ENCODE measurements around the gene HNRNPUL1. TPM values are rescaled to one million over a fixed set of nuclear protein-coding genes. Genes with fewer than 3 reads are reported as not detected.

The HNRNPUL1 gene
- 100 to 1,000 TPM; 255 to 259 TPM for total RNA-seq

DNA sequence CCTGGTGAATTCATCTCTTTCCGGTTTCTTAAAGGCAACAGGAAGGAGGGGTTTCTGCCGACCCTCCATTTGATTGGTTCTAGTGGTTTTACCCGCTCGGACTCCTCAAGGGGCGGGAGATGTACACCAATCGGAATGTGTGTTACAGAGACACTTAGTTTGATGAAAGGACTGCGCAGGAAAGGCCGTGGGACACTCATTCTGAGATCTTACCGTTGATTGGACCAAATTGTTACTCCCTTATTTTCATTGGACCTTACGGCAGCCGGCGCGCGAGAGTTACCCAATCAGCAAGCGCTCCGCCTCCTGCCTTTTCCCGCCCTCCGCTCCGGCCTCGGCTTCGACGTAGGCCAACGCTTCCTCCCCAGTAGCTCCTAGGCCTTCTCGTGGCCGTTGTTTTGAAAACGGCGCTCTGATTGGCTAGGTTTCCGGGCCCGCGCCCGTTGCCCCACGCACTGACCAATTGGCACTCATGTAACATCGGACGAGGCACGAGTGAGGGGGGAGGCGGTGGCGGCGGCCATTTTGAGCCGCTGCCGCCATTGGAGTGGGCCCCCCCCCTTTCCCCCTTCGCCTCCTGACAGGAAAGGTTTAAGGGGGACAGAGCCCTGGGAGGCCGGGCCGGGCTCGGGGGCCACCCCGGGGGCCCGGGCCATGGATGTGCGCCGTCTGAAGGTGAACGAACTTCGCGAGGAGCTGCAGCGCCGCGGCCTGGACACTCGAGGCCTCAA lies at the start of gene HNRNPUL1:
Gene HNRNPUL1, plus strand, starts transcription at position 523 of the 731 bp plus-strand sequence. Its CDS starts 132 bp downstream, at position 655.
- Mint-ChIP-seq H3K4me3 (peak within 1 kb of the TSS; percentile 94), H3K36me3 (peaks cover 25% of the 10 kb centered on the region), H3K27ac (peak within 1 kb of the TSS; percentile 100), H3K9me3 (no peaks in the 10 kb centered on the region), H3K4me1 (peaks cover 45% of the 10 kb centered on the region), H3K27me3 (no peaks in the 10 kb centered on the region)
- peak; percentile 98 for DNase-seq

DNA sequence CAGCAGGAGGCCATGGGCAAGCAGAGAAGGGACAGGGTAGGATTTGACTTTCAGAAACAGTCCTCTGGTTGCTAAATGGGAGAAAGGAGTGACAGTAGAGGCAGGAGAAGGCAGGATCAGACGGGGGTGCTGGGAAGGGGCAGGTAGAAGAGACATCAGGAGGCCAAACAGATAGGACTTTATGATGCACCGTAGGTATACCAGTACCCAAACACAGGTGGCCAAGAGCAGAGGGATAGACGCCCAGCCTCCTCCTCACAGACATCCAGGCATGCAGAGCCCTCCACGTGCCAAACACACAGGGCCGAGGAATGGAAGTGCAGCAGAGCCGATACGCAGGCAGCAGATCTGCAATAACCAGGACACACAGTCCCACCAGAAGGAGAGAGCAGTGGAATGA lies 46.4 kb upstream of the HNRNPUL1 start:
- no peaks in the 10 kb centered on the region for H3K36me3 Mint-ChIP-seq
- H3K27me3 Mint-ChIP-seq, result peaks cover 54% of the 10 kb centered on the region
- H3K4me3 Mint-ChIP-seq, result no peak overlapping the region
- no peak overlapping the region for H3K27ac Mint-ChIP-seq
- peaks cover 3% of the 10 kb centered on the region for H3K4me1 Mint-ChIP-seq
- H3K9me3 Mint-ChIP-seq, result no peaks in the 10 kb centered on the region
- DNase-seq, result no peak

DNA sequence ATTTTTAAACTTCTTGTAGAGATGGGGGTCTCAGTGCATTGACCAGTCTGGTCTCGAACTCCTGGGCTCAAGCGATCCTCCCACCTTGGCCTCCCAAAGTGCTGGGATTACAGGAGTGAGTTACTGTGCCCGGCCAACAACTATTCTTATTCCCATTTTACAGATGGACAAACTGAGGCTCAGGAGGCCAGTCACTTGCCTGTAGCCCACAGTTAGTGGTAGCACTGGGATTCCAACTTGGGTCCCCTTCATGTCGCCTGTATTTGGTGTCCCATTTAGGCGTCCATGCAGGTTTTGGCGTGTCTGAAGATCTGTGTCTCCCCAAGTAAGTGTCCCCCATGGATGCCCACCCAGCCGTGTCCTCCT lies 45.9 kb upstream of the HNRNPUL1 start:
- no peak for DNase-seq
- Mint-ChIP-seq H3K27ac (no peak overlapping the region), H3K9me3 (no peaks in the 10 kb centered on the region), H3K4me3 (no peak overlapping the region), H3K4me1 (peaks cover 3% of the 10 kb centered on the region), H3K36me3 (no peaks in the 10 kb centered on the region), H3K27me3 (peaks cover 59% of the 10 kb centered on the region)

DNA sequence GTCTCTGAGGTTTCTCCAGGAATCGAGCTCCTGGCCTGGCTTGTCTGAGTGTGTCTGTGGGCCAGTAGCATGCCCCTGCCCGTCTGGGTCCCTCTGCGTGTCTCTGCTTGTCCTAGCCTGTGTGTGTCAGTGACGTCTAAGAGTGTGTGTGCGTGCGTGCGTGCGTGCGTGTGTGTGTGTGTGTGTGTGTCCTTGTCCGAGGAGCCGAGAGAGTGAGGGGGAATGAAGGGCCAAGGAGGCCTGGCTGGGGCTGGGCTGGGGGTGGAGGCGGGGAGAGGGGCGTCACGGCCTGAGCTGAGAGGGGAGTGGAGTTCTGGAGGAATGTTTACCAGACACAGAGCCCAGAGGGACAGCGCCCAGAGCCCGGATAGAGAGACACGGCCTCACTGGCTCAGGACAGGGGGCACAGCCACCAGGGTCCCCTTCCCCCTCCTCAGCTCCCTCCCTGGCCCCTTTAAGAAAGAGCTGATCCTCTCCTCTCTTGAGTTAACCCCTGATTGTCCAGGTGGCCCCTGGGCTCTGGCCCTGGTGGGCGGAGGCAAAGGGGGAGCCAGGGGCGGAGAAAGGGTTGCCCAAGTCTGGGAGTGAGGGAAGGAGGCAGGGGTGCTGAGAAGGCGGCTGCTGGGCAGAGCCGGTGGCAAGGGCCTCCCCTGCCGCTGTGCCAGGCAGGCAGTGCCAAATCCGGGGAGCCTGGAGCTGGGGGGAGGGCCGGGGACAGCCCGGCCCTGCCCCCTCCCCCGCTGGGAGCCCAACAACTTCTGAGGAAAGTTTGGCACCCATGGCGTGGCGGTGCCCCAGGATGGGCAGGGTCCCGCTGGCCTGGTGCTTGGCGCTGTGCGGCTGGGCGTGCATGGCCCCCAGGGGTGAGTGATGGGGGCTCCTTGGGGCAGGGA lies 45.3 kb upstream of the HNRNPUL1 start, which contains the start of gene AXL:
Gene AXL, plus strand, starts transcription at position 609 of the 893 bp plus-strand sequence. Its CDS starts 170 bp downstream, at position 779.
- no peaks in the 10 kb centered on the region for H3K36me3 Mint-ChIP-seq
- H3K4me3 Mint-ChIP-seq, result no peak within 1 kb of the TSS
- H3K27me3 Mint-ChIP-seq, result peaks cover 60% of the 10 kb centered on the region
- DNase-seq, result no peak
- no peak within 1 kb of the TSS for H3K27ac Mint-ChIP-seq
- peaks cover 6% of the 10 kb centered on the region for H3K4me1 Mint-ChIP-seq
- H3K9me3 Mint-ChIP-seq, result no peaks in the 10 kb centered on the region

DNA sequence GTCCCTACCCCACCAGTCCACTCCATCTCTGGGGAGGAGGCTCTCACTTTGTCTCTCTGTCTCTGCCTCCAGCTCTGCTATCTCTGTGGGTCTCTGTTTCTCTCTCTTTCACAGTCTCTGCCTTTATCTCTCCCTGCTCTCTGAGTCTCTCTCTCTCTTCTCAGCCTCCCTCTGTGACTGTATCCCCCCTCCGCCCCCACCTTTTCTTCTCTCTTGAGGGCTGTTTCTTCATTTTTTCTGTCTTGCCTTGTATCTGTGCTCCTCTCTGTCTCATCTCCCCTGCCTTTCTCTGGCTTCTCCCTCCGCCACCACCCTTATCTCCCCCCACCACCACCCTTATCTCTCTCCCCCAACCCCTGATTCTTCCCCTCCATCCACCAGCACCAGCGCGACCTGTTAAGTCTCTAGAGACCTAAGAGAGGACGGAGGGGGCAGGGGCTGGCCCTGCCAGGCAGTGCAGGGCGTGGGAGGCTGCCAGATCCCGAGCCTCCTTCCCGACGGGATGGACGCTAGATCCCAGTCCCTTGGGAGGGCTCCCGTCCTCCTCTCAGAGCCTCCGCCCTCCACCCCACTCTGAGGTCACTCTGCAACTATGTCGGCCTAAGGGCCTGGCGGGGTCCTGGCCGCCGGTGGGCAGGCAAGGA lies 44.1 kb upstream of the HNRNPUL1 start:
- Mint-ChIP-seq H3K36me3 (no peaks in the 10 kb centered on the region), H3K4me3 (no peak overlapping the region), H3K27ac (no peak overlapping the region), H3K27me3 (peaks cover 60% of the 10 kb centered on the region), H3K4me1 (peaks cover 8% of the 10 kb centered on the region), H3K9me3 (no peaks in the 10 kb centered on the region)
- DNase-seq, result no peak

DNA sequence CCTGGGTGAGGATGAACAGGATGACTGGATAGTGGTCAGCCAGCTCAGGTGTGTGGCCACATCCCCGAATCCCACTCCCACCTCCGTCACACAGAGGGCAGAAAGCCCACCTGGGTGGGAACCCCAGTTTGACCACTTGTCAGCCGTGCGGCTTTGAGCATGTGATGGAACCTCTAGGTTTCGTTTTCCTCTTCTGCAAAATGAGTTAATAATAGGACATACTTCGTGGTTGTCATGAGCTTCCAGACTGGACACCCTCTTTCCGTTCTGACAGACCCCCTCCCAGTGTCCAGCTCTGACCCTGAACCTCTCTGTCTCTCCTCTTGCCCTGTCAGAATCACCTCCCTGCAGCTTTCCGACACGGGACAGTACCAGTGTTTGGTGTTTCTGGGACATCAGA lies 43.4 kb upstream of the HNRNPUL1 start:
- H3K4me1 Mint-ChIP-seq, result peaks cover 13% of the 10 kb centered on the region
- H3K27ac Mint-ChIP-seq, result no peak overlapping the region
- H3K9me3 Mint-ChIP-seq, result no peaks in the 10 kb centered on the region
- peaks cover 1% of the 10 kb centered on the region for H3K36me3 Mint-ChIP-seq
- peaks cover 66% of the 10 kb centered on the region for H3K27me3 Mint-ChIP-seq
- no peak overlapping the region for H3K4me3 Mint-ChIP-seq
- no peak for DNase-seq

DNA sequence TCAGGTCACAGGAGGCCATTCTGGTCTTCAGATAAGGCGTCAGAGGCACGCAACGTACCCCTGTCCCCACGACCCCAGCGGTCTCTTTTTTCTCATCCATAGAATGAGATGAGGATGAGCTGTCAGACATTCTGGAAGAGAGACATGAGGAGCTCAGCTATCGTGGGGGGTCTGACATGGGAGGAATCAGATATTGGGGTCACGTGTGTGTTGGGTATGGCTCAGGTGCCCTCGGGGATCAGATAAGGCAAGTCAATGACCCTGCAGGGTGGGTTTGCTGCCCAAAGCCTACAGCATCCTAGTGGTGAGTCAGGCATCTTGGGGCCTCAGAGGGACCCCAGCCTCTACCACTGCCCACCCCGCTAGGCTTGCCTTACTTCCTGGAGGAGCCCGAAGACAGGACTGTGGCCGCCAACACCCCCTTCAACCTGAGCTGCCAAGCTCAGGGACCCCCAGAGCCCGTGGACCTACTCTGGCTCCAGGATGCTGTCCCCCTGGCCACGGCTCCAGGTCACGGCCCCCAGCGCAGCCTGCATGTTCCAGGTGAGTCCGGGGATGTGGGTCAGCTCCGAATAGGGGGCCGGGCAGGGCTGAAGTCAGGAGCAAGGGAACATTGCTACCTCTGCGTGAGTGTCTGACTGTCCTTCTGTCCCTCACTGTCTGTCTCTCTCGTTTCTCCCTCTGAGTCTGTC lies 42.5 kb upstream of the HNRNPUL1 start:
- Mint-ChIP-seq H3K9me3 (no peaks in the 10 kb centered on the region), H3K36me3 (peaks cover 1% of the 10 kb centered on the region), H3K4me1 (peaks cover 16% of the 10 kb centered on the region), H3K4me3 (no peak overlapping the region), H3K27ac (no peak overlapping the region), H3K27me3 (peaks cover 64% of the 10 kb centered on the region)
- no peak for DNase-seq

DNA sequence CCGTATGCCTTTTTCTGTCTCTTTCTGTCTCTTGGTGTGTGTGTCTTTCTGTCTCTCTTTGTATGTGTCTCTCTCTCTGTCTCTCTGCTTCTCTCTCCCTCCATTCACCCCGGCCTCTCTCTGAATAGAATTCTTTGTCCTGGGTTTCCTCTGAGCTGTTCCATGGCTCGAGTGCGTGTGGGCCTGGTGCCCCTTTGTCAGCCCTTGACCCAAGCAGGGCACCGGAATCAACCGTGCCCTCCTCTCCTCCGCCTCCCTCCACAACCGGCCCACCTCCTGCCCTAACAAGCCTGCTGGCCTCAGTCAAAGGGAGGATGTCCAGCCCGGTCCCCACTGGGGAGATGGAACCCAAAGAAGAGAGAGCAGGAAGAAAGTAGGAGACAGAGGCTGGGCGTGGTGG lies 41.9 kb upstream of the HNRNPUL1 start:
- peaks cover 1% of the 10 kb centered on the region for H3K36me3 Mint-ChIP-seq
- peaks cover 21% of the 10 kb centered on the region for H3K4me1 Mint-ChIP-seq
- H3K9me3 Mint-ChIP-seq, result no peaks in the 10 kb centered on the region
- DNase-seq, result no peak
- H3K27ac Mint-ChIP-seq, result no peak overlapping the region
- H3K4me3 Mint-ChIP-seq, result no peak overlapping the region
- peaks cover 60% of the 10 kb centered on the region for H3K27me3 Mint-ChIP-seq

DNA sequence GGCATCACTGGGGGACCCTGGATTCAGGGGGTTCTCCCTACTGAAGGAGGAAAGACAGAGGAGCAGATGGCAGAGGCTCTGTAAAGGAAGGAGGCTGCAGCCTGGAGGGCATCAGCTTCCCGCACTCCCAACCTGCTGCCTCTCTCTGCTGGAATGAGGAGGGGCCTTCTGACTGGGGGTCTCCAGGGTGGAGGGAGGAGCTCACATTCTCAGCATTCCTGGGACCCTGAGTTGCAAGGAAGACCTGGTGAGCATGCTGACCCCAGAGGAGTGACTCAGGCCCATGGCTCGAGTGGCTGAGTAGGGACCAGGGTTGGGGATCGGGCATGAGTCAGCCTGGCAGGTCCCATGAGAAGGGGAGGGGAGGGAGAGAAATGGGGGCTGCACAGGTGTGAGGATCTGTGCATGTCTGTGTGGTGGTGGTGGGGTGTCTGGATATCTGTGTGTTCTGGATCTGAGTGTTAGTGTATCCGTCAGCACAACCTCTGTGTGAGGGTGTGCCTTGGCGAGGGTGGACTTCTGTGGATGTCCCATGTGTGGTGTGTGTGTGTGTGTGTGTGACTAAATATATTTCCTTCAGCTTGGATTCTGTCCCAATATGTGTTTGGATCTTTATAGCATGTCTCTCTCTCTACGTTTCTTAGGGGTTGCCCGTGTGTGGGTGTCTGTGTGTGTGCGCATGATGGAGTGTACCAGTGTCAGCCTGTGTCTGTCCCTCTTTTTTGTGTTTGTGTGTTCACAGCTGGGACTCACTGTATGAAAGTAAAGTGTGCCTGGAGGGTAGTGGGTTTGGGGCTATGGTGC lies 40.5 kb upstream of the HNRNPUL1 start:
- Mint-ChIP-seq H3K36me3 (peaks cover 1% of the 10 kb centered on the region), H3K4me1 (peaks cover 23% of the 10 kb centered on the region), H3K9me3 (no peaks in the 10 kb centered on the region), H3K27me3 (peaks cover 51% of the 10 kb centered on the region), H3K27ac (peak overlapping the region; percentile 8), H3K4me3 (no peak overlapping the region)
- DNase-seq, result peak; percentile 12

DNA sequence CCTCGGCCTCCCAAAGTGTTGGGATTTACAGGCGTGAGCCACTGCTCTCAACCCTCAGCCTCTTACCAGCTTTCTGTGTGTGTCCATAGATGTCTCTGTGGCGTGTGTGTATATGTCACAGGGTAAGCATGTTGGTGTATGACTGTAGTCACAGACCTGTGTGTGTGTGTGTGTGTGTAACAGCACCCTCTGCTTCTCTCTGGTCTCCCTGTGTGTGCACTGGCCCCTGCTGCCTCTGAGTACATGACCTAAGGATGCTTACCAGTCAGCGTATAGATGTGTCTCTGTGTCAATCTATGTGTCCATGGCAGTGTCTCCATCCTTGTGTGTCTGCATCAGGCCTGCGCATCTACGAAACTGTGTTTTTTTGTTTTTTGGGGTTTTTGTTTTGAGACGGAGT lies 39.5 kb upstream of the HNRNPUL1 start:
- no peaks in the 10 kb centered on the region for H3K9me3 Mint-ChIP-seq
- no peak overlapping the region for H3K4me3 Mint-ChIP-seq
- no peak for DNase-seq
- H3K27ac Mint-ChIP-seq, result no peak overlapping the region
- H3K36me3 Mint-ChIP-seq, result peaks cover 1% of the 10 kb centered on the region
- H3K27me3 Mint-ChIP-seq, result peaks cover 42% of the 10 kb centered on the region
- peaks cover 23% of the 10 kb centered on the region for H3K4me1 Mint-ChIP-seq

DNA sequence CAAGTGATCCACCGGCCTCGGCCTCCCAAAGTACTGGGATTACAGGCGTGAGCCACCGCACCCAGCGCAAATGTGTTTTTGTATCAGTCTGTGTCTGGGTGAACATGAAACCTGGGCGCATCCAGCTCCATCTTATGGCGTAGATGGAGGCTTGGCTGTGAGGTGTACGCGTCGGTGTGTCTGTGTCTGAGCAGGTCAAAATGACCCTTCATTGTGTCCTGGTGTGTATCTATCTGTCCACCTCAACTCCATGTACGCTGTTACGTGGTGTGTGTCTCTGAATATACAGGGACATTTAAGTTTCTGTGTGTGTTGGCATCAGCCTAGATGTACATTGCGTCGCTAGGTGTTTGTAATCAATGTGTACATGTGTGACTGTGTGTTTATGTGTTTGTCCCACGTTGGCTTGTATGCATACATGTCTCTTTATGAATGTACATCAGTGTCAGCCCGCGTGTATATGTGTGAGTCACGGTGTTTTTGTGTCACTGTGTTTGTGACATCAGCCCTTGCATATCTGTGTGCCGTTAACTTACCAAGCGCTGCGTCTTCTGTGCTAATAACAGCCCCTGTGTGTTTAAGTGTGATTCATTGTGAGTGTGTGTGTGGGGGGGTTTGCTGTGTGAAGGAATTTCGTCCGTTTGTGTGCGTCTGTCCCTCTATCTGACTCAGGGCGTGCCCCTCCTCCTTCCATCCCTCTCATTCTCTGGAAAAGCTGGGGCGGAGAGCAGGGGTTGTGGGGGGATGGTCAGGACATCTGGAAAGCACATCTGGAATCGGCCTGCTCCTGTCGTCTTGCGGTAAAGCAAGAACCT lies 38.7 kb upstream of the HNRNPUL1 start:
- Mint-ChIP-seq H3K27me3 (peaks cover 34% of the 10 kb centered on the region), H3K36me3 (peaks cover 1% of the 10 kb centered on the region), H3K4me3 (peak overlapping the region; percentile 75), H3K27ac (peak overlapping the region; percentile 82), H3K4me1 (peaks cover 20% of the 10 kb centered on the region), H3K9me3 (no peaks in the 10 kb centered on the region)
- peak; percentile 30 for DNase-seq

DNA sequence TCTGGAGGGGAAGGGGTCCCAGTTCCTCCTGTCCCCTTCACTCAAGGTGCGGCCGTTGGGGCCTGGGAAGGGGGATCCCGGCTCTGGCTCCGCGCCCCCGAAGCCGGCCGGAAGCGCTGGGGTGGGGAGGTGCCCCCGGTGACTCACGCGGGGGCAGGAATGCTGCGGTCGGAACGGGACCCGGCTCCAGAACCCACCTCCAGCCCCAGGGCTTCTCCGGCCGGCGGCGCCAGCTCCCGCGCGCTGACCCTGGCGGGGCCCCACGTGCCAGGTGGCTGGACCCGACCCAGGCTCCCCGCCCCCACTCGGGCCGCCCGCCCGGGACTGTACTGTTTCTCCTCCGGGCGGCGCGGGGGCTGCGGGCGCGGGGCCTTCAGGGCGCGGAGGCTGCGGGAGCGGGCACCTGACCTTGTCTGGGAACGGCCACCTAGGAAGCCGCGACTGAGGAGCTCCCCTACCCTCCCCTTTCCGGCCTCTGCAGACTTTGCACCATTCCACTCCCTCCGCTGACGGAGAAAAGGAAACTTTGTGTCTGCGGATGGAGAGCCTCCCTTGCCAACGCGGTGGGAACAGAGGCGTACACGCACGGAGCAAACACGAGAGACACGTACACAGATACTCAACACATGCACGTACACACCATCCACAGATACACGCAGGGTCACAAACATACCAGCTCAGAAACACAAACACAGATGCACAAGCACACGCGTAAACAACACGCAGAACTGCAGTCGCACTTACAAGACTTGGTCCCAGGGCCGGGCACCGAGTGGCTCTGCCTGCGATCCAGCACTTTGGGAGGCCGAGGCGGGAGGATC lies 37.9 kb upstream of the HNRNPUL1 start:
- H3K9me3 Mint-ChIP-seq, result no peaks in the 10 kb centered on the region
- DNase-seq, result peak; percentile 44
- H3K4me3 Mint-ChIP-seq, result peak overlapping the region; percentile 78
- H3K36me3 Mint-ChIP-seq, result peaks cover 1% of the 10 kb centered on the region
- H3K4me1 Mint-ChIP-seq, result peaks cover 20% of the 10 kb centered on the region
- peaks cover 25% of the 10 kb centered on the region for H3K27me3 Mint-ChIP-seq
- peak overlapping the region; percentile 68 for H3K27ac Mint-ChIP-seq
